ENCODE data around the gene FBXO44. TPM values are rescaled to one million over a fixed set of nuclear protein-coding genes. Genes with fewer than 3 reads are reported as not detected.

The FBXO44 gene
- polyA plus RNA-seq, 1 experiment: 24.4 TPM

DNA sequence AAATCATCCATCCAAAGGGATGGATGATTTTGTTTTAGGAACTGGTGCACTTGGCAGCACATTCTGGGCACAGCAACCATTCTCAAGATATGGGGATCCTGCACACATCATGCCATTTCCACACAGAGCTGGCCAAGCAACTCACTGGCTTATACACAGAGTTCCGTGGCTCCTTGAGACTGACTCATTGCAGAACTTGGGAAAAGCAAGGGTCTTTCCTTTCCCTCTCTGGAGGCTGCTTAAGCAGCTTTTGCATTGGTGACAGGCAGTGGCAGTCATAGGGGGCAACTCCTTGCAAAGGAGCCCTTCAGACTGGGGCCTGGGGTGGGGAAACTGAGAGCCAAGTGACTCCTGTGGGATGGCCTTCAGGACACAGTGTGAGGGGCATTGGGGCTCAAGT, 28.1 kb downstream of the FBXO44 start:
- TF ChIP-seq, protein P1, sequence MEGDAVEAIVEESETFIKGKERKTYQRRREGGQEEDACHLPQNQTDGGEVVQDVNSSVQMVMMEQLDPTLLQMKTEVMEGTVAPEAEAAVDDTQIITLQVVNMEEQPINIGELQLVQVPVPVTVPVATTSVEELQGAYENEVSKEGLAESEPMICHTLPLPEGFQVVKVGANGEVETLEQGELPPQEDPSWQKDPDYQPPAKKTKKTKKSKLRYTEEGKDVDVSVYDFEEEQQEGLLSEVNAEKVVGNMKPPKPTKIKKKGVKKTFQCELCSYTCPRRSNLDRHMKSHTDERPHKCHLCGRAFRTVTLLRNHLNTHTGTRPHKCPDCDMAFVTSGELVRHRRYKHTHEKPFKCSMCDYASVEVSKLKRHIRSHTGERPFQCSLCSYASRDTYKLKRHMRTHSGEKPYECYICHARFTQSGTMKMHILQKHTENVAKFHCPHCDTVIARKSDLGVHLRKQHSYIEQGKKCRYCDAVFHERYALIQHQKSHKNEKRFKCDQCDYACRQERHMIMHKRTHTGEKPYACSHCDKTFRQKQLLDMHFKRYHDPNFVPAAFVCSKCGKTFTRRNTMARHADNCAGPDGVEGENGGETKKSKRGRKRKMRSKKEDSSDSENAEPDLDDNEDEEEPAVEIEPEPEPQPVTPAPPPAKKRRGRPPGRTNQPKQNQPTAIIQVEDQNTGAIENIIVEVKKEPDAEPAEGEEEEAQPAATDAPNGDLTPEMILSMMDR (IDR thresholded peaks at IDR 0.05; ENCODE audit: insufficient read depth, low read depth, low read length): no peak
- no peak for DNase-seq (ENCODE audit: low read depth)
- peaks cover 2% of the 10 kb centered on the region for H3K27me3 ChIP-seq (ENCODE audit: control insufficient read depth, insufficient read depth, low read length)
- H3K4me3 ChIP-seq (ENCODE audit: low read depth, low read length): no peak overlapping the region
- POLR2A ChIA-PET: no interaction called here
- H3K36me3 ChIP-seq (ENCODE audit: control insufficient read depth, insufficient read depth, low read length): no peaks in the 10 kb centered on the region
- CTCF ChIA-PET: interaction anchor here (0.8 to 3.5 kb wide), 4 partner anchors 19 to 37 kb away, joined by 3 to 25 read pairs (median 12); partner anchors contain the start of gene FBXO6

DNA sequence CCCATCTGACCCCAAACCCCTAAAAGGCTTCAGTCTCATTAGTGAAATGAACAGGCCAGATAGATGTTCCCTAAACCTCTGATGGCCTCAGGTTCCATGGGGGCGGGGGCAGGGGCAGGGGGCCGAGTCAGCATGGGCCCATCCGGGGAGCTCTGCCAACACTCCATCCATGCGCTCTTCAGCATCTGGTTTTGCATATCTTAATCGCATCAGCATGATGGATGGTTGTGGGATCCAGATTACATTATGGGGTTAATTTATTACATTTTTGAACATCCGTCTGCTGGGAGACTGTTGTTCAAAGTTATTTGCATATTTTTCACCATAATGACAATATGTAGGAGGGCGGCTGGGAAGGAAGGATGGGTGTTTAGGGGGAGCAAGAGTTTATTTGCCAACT, 29.4 kb downstream of the FBXO44 start:
- Histone ChIP-seq H3K27me3 (ENCODE audit: control insufficient read depth, insufficient read depth, low read length) (peaks cover 8% of the 10 kb centered on the region), H3K36me3 (ENCODE audit: control insufficient read depth, insufficient read depth, low read length) (no peaks in the 10 kb centered on the region), H3K4me3 (ENCODE audit: low read depth, low read length) (no peak overlapping the region)
- TF ChIP-seq, protein P1 (IDR thresholded peaks at IDR 0.05; ENCODE audit: insufficient read depth, low read depth, low read length): no peak
- POLR2A ChIA-PET: no interaction called here
- no peak for DNase-seq (ENCODE audit: low read depth)
- CTCF ChIA-PET: no interaction called here

DNA sequence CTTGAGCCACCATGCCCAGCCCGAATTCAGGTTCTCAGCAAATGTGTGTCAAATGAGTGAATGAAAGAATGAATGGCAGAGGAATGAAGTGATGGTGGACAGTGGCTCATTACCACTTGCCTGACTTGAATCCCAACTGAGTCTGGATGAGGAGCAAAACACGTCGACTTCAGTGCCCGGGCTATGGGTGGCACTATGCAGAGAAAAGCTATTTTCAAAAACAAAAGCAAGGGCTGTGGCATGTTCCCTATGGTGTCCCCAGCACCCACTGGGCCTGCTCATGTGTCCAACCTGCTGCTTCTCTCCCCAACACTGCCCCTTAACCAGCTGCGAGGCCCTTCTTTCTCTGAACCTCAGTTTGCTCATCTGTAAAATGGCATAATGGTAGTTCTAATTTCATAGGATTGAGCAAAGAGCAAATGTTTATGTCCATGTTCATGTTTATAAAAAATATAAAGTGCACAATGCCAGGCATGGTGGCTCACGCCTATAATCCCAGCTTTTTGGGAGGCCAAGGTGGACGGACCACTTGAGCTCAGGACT, 30.6 kb downstream of the FBXO44 start:
- TF ChIP-seq, protein P1 (IDR thresholded peaks at IDR 0.05; ENCODE audit: insufficient read depth, low read depth, low read length): no peak
- ChIA-PET CTCF (no interaction called here), POLR2A (no interaction called here)

DNA sequence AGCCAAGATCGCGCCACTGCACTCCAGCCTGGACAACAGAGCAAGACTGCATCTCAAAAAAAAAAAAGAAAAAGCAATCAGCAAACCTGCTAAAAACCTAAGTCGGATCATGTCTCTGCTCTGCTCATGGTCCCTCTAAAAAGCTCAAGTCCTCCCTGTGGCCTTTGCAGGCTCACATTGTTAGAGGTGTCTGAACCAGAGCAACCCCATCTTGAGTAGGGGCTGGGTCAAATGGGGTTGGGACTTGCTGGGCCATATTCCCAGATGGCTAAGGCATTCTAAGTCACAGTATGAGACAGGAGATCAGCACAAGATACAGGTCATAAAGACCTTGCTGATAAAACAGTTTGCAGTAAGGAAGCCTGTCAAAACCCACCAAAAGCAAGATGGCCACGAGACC, 33.8 kb downstream of the FBXO44 start:
- Histone ChIP-seq H3K4me3 (ENCODE audit: low read depth, low read length) (no peak overlapping the region), H3K36me3 (ENCODE audit: control insufficient read depth, insufficient read depth, low read length) (no peaks in the 10 kb centered on the region), H3K27me3 (ENCODE audit: control insufficient read depth, insufficient read depth, low read length) (peaks cover 25% of the 10 kb centered on the region)
- ChIA-PET POLR2A (no interaction called here), CTCF (interaction anchor here (1.0 to 1.2 kb wide), 2 partner anchors 23 kb away, joined by 3 read pairs; no protein-coding TSS in a partner anchor)
- TF ChIP-seq, protein P1 (IDR thresholded peaks at IDR 0.05; ENCODE audit: insufficient read depth, low read depth, low read length): no peak
- DNase-seq (ENCODE audit: low read depth): no peak

More for the DNA sequence above, 30.6 kb downstream of the FBXO44 start:
- DNase-seq (ENCODE audit: low read depth): no peak
- no peak overlapping the region for H3K4me3 ChIP-seq (ENCODE audit: low read depth, low read length)
- peaks cover 8% of the 10 kb centered on the region for H3K27me3 ChIP-seq (ENCODE audit: control insufficient read depth, insufficient read depth, low read length)
- no peaks in the 10 kb centered on the region for H3K36me3 ChIP-seq (ENCODE audit: control insufficient read depth, insufficient read depth, low read length)

DNA sequence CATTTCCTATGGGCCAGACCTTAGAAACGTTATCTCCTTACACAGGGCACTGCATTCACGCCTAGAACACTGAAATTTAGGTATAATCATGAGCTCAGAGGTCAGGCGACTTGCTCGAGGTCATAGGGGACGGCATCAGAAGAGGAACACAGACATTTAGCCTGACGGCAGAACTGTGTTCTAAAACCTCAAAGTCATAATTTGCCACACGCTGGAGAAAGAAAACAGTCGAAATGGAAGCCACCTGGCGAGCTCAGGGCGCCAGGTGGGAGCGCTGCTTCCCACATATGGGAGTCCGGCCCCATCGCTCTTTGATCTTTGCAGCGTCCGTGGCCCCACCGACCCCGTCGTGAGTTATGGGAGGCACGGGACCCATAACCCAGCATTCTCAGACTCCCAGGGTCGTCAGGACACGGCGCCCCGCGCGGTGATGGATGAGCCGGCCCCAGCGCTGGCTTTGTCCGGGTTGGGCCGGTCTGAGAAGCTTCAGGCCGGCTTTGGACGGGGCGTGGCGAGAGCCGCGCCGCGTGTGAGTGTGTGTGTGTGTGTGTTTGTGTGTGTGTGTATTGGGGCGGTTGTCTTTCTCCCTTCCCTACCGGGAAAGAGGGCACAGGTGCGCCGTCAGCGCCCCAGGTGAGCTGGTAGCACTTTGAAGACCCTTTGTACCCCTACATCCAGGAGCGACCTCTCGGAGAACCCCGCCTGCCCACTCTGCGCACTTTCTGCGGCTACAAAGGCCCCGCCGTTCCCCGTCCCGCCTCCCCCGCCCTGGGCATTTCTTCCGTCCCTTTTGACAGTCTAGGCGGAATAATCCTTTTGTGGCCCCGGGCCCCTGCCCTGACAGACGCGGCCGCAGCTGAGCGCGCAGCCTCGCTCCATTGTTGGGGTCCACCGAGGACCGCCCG, 36.0 kb downstream of the FBXO44 start:
- Histone ChIP-seq H3K27me3 (ENCODE audit: control insufficient read depth, insufficient read depth, low read length) (peaks cover 32% of the 10 kb centered on the region), H3K4me3 (ENCODE audit: low read depth, low read length) (no peak overlapping the region), H3K36me3 (ENCODE audit: control insufficient read depth, insufficient read depth, low read length) (no peaks in the 10 kb centered on the region)
- DNase-seq (ENCODE audit: low read depth): no peak
- CTCF ChIA-PET: interaction anchor here (0.7 to 1.3 kb wide), 4 partner anchors 9 to 38 kb away, joined by 3 read pairs; no protein-coding TSS in a partner anchor
- POLR2A ChIA-PET: no interaction called here
- TF ChIP-seq, protein P1 (IDR thresholded peaks at IDR 0.05; ENCODE audit: insufficient read depth, low read depth, low read length): no peak

Measured in BJ (cell line).